HEK293 (cell line): ENCODE data around the gene CDX1.

Source experiments
- ZNF274 ChIP-seq, 2 experiments: fragments of 200-500 bp in 1 of 2; fragments of 450-650 bp in 1 of 2; sonication (Bioruptor generic) in 1 of 2; formaldehyde crosslinking in 1 of 2; IDR thresholded peaks; 2 replicates each; pipeline versions ENCODE4 v1.5.1 to v1.6.1; 2014 to 2016; ENCODE audit warnings: borderline replicate concordance in 1 of 2, inconsistent platforms in 1 of 2, low read length in 1 of 2, missing biosample characterization in 1 of 2, missing genetic modification characterization in 1 of 2
- TF ChIP-seq, protein P1 (sequence below): fragments of 450-650 bp; formaldehyde crosslinking; IDR thresholded peaks from 2 replicates; pipeline ENCODE4 v1.5.1; 2016; ENCODE audit warnings: missing biosample characterization, missing genetic modification characterization

DNA sequence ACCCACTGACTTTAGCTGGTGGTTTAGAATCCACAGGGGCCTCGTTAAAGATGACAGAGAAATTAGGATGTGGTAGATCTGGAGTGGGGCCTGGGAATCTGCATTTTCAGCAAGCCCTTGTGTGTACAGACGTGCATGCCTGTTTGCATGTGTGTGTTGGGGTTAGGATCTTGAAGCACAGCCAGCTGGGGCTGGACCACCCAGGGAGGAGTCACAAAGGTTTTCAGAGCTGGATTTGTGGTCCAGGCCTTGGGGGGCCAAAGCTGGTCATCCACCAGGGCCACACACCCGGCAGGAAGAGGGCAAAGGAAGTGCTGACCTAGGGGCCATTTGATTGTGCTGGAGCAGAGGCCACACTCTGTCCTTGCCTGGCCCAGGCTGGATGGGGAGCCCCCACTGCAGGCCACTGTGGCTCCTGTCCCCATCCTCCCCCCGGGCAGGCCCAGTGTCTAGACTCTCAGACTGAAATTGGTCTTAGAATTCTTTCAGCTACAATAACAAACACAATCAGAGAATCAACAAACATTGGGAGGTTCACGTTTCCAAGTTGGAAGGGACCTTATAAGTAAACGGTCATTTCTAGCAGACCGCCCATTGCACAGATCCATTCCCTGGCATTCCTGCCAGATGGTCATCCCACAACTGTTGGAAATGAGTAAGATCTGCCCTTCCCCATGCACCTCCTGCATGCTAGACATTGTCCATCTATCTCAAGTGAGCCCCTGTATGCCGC, 10.3 kb downstream of the CDX1 start:
- TF ChIP-seq, protein P1, sequence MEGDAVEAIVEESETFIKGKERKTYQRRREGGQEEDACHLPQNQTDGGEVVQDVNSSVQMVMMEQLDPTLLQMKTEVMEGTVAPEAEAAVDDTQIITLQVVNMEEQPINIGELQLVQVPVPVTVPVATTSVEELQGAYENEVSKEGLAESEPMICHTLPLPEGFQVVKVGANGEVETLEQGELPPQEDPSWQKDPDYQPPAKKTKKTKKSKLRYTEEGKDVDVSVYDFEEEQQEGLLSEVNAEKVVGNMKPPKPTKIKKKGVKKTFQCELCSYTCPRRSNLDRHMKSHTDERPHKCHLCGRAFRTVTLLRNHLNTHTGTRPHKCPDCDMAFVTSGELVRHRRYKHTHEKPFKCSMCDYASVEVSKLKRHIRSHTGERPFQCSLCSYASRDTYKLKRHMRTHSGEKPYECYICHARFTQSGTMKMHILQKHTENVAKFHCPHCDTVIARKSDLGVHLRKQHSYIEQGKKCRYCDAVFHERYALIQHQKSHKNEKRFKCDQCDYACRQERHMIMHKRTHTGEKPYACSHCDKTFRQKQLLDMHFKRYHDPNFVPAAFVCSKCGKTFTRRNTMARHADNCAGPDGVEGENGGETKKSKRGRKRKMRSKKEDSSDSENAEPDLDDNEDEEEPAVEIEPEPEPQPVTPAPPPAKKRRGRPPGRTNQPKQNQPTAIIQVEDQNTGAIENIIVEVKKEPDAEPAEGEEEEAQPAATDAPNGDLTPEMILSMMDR (tag by site-specific recombination): no peak
- TF ChIP-seq ZNF274 (IDR thresholded peaks at IDR 0.05; ENCODE audit: low read length) (no peak), ZNF274 (tag by site-specific recombination; IDR thresholded peaks at IDR 0.05; ENCODE audit: borderline replicate concordance) (no peak)
